Activated CD4-positive, alpha-beta T cell treated with anti-CD3 and anti-CD28 coated beads, Interleukin-2, amount 10 ng/mL, durations not matched to agents 7 days and 5 days (primary cell): ENCODE results near the gene PFKL. TPM values are rescaled to one million over a fixed set of nuclear protein-coding genes. Genes with fewer than 3 reads are reported as not detected.
"Not testable (repeated sequence)": the region's sequence is repeated elsewhere in the genome, so short reads cannot be mapped to it uniquely, and the experiment has no call there.

ENCODE experiments used
- CTCF ChIA-PET: fragments of 350-600 bp; sonication (Branson Sonifier 250); formaldehyde crosslinking; loops from one replicate; lab custom pipeline; 2021; ENCODE audit warnings: antibody characterized with exemption; lab: Charles Lee
- POLR2A ChIA-PET: fragments of 350-600 bp; sonication (Branson Sonifier 250); formaldehyde crosslinking; loops from one replicate; lab custom pipeline; 2021; ENCODE audit warnings: antibody characterized with exemption; lab: Charles Lee
- DNase-seq: peaks from one replicate; pipeline ENCODE4 v3.0.0-alpha.2; 2020
- H3K27ac Mint-ChIP-seq: one replicate; pipeline ENCODE4 v1.8.0; 2021; ENCODE audit warnings: mild to moderate bottlenecking, moderate library complexity, mixed read lengths
- H3K27me3 Mint-ChIP-seq: one replicate; pipeline ENCODE4 v1.8.0; 2021; ENCODE audit warnings: mixed read lengths
- H3K36me3 Mint-ChIP-seq: one replicate; pipeline ENCODE4 v1.8.0; 2021; ENCODE audit warnings: low read depth, mixed read lengths
- H3K4me1 Mint-ChIP-seq: one replicate; pipeline ENCODE4 v1.8.0; 2021; ENCODE audit warnings: mixed read lengths
- H3K4me3 Mint-ChIP-seq: one replicate; pipeline ENCODE4 v1.8.0; 2021; ENCODE audit warnings: mild to moderate bottlenecking, moderate library complexity, mixed read lengths
- H3K9me3 Mint-ChIP-seq: one replicate; pipeline ENCODE4 v1.8.0; 2021; ENCODE audit warnings: mixed read lengths
- total RNA-seq, 2 experiments: library from RNA; stranded (reverse); gene quantifications; one replicate each; pipeline ENCODE4 v1.2.3, GENCODE V29; 2021

The PFKL gene
- total RNA-seq, 2 experiments from 2014 or later: 190 to 210 TPM

DNA sequence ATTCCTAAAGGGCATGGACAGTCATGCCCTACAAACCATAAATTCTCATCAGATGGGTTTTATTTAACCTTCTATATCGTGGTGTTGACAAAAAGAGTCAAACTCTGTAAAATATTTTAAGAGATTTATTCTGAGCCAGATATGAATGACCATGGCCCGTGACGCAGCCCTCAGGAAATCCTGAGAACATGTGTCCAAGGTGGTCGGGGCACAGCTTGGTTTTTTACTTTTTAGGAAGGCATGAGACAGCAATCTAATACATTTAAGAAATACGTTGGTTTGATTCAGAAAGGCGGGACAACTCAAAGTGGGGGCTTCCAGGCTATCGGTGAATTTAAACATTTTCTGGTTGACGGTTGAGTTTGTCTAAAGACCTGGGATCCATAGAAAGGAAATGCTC, 43.1 kb downstream of the PFKL start:
- H3K9me3 Mint-ChIP-seq, DNase-seq, H3K27me3 Mint-ChIP-seq, H3K4me3 Mint-ChIP-seq, H3K27ac Mint-ChIP-seq, POLR2A ChIA-PET, H3K36me3 Mint-ChIP-seq: not testable (repeated sequence)
- H3K4me1 Mint-ChIP-seq: peaks cover 18% of the 10 kb centered on the region
- CTCF ChIA-PET: interaction anchor here (1.6 kb wide), 2 partner anchors 10 to 45 kb away, joined by 5 to 6 read pairs; partner anchors contain the start of gene TRPM2

DNA sequence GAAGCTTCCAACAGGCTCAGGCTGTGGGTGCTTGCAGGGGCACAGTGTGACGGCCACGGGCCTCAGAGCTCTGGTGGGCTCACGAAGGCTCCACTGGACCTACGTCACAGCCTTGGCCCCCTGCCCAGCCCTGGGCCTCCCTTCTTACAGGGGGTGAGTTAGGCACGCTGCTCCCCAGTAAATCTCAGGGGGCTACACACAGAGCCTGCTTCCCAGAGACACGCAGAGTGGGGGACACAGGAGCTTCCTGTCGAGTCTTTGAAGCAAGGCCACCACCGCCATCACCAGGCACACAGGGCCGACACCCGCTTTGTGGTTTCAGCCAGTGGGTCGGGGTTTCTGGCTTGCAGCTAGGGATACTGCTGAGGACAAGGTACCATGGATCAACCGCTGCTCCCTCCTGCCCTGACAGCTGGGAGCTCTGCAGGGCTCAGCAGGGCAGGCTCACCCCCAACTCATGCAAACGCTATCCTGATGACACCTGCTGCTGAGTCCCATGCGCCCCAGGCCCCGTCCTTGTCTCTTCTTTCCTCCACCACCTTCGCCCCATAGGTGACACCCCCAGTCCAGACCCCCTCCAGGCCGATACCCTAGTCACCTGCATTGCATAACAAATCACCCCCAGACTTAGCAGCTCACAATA, 44.8 kb downstream of the PFKL start:
- no peak overlapping the region for H3K4me3 Mint-ChIP-seq
- H3K36me3 Mint-ChIP-seq: no peaks in the 10 kb centered on the region
- H3K27me3 Mint-ChIP-seq: peaks cover 21% of the 10 kb centered on the region
- CTCF ChIA-PET: interaction anchor here (2.0 kb wide), 1 partner anchor 9 kb away, joined by 7 read pairs; the partner anchor contains the start of gene TRPM2
- H3K4me1 Mint-ChIP-seq: peaks cover 17% of the 10 kb centered on the region
- no peaks in the 10 kb centered on the region for H3K9me3 Mint-ChIP-seq
- POLR2A ChIA-PET: no interaction called here
- DNase-seq: no peak
- no peak overlapping the region for H3K27ac Mint-ChIP-seq

DNA sequence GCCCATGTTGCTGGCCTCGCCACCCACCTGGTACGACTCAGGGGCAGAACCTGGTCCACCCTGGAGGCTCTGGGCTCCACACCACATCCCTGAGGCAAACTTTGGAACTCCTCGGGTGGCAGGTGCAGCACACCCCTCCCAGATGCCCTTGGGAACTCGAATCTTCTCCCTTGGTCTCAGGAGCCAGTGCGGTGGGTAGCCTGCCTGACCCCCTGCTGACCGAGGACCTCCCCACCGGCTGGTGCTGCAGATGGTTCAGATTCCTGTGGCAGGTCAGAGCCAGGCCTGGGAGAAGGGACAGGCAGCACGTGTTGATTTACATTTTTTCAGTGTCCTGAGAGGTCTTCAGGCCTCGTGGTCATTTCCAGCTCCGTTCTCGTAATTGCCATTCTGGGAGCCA, 45.6 kb downstream of the PFKL start:
- no peak for DNase-seq
- H3K27me3 Mint-ChIP-seq: peaks cover 21% of the 10 kb centered on the region
- CTCF ChIA-PET: interaction anchor here (2.0 kb wide), 1 partner anchor 8 kb away, joined by 7 read pairs; the partner anchor contains the start of gene TRPM2
- no peaks in the 10 kb centered on the region for H3K9me3 Mint-ChIP-seq
- no peaks in the 10 kb centered on the region for H3K36me3 Mint-ChIP-seq
- no peak overlapping the region for H3K27ac Mint-ChIP-seq
- POLR2A ChIA-PET: no interaction called here
- H3K4me3 Mint-ChIP-seq: no peak overlapping the region
- H3K4me1 Mint-ChIP-seq: peaks cover 8% of the 10 kb centered on the region

- Mint-ChIP-seq H3K36me3 (no peaks in the 10 kb centered on the region), H3K27me3 (peaks cover 24% of the 10 kb centered on the region), H3K4me3 (no peak overlapping the region), H3K27ac (no peak overlapping the region), H3K9me3 (no peaks in the 10 kb centered on the region), H3K4me1 (peaks cover 18% of the 10 kb centered on the region)
- no peak for DNase-seq
- ChIA-PET CTCF (interaction anchor here (0.7 kb wide), 1 partner anchor 756 kb away, joined by 3 read pairs; no protein-coding TSS in a partner anchor), POLR2A (no interaction called here)
Measured at GRCh38 chr21:44347911-44348451, 48.1 kb downstream of the PFKL start.

DNA sequence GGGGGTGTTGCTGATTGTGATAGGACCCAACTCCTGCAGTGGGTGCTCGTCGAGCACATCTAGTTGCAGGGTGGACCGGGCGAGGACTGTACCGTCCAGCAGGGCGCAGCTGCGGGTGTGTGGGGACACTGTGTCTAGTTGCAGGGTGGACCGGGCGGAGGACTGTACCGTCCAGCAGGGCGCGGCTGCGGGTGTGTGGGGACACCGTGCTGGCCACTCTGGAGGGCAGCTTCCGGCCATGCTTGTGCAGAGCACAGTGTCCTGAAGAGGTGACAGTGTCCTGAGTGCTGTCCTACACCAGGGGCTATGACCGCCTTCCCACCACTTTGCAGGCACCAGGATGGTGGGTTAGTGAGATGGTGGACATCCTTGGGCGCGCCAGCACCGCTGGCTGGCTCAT, 49.0 kb downstream of the PFKL start:
- Mint-ChIP-seq H3K4me3 (no peak overlapping the region), H3K27me3 (peaks cover 24% of the 10 kb centered on the region), H3K36me3 (no peaks in the 10 kb centered on the region), H3K27ac (no peak overlapping the region), H3K4me1 (peaks cover 27% of the 10 kb centered on the region), H3K9me3 (no peaks in the 10 kb centered on the region)
- ChIA-PET CTCF (no interaction called here), POLR2A (no interaction called here)
- no peak for DNase-seq

DNA sequence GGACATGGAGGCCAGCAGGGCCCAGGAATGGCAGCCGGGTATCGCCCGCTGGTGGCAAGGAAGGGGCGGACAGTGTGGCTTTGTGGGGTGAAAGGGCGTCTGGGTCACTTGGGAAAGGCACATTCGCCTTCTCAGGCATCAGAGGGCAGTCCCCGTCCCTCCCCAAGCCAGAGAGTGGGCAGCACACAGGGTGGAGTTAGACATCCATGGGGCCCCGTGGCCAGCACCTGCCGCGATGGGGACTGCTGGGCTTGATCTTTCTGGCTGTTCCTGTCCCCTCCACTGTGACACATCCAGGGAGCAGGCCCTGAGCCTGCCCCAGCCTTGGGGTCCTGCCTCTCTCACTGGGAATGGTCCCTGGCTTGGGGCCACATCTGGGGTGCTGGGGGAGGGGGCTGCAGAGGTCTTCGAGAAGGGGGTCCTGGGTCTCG, 49.6 kb downstream of the PFKL start:
- no peak overlapping the region for H3K27ac Mint-ChIP-seq
- no peaks in the 10 kb centered on the region for H3K9me3 Mint-ChIP-seq
- peaks cover 24% of the 10 kb centered on the region for H3K27me3 Mint-ChIP-seq
- H3K36me3 Mint-ChIP-seq: peaks cover under 1% of the 10 kb centered on the region
- CTCF ChIA-PET: no interaction called here
- POLR2A ChIA-PET: no interaction called here
- H3K4me3 Mint-ChIP-seq: no peak overlapping the region
- DNase-seq: no peak
- peaks cover 32% of the 10 kb centered on the region for H3K4me1 Mint-ChIP-seq

GRCh38 chr21:44349847-44350772, 50.3 kb downstream of the PFKL start:
- H3K4me3 Mint-ChIP-seq: no peak overlapping the region
- peaks cover 39% of the 10 kb centered on the region for H3K4me1 Mint-ChIP-seq
- peaks cover 24% of the 10 kb centered on the region for H3K27me3 Mint-ChIP-seq
- H3K9me3 Mint-ChIP-seq: no peaks in the 10 kb centered on the region
- ChIA-PET CTCF (no interaction called here), POLR2A (no interaction called here)
- H3K27ac Mint-ChIP-seq: no peak overlapping the region
- peaks cover 5% of the 10 kb centered on the region for H3K36me3 Mint-ChIP-seq
- no peak for DNase-seq

DNA sequence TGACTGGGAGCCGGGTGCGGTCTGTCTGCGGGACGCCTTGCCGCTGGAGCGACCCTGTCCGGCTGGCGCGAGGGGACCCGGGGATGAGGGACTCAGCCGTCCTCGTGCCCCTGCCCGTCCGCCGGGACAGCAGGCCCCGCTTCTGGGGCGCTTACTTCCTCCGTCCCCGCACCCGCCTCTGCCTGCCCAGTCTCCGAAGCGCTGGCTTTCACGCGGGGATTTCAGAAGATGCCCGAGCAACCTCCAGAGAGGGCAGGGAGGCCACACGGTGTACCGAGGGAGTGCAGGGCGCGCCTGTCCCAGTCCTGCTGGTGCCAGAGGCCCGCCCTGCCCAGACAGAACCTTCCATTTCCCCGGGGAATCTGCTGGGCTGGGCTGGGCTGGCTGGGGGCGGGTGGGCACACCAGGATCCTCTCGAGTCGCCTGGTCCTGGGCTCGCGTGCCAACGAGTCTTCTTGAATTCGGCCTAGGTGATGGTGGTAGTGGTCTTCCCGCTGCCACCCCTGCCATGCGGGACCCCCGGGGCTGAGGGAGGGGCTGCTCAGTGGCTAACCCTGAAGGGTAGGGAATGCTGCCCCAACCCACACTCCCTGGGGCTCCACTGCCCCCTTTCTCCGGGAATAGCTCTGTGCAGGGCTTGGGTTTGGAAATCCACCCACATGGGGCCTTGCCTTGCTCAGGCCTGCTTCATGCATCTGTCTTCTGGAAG, 51.1 kb downstream of the PFKL start:
- Mint-ChIP-seq H3K27me3 (peaks cover 24% of the 10 kb centered on the region), H3K36me3 (peaks cover 11% of the 10 kb centered on the region), H3K27ac (no peak overlapping the region), H3K4me3 (no peak overlapping the region), H3K9me3 (peaks cover 2% of the 10 kb centered on the region), H3K4me1 (peaks cover 46% of the 10 kb centered on the region)
- ChIA-PET CTCF (interaction anchor here (0.7 to 0.9 kb wide), 2 partner anchors 9 kb away, joined by 3 to 4 read pairs; no protein-coding TSS in a partner anchor), POLR2A (no interaction called here)
- no peak for DNase-seq

- no peak for DNase-seq
- H3K4me3 Mint-ChIP-seq: no peak overlapping the region
- POLR2A ChIA-PET: no interaction called here
- H3K27ac Mint-ChIP-seq: no peak overlapping the region
- H3K4me1 Mint-ChIP-seq: peaks cover 53% of the 10 kb centered on the region
- CTCF ChIA-PET: interaction anchor here (0.7 to 0.9 kb wide), 2 partner anchors 9 to 10 kb away, joined by 3 to 4 read pairs; no protein-coding TSS in a partner anchor
- peaks cover 24% of the 10 kb centered on the region for H3K27me3 Mint-ChIP-seq
- H3K9me3 Mint-ChIP-seq: peaks cover 2% of the 10 kb centered on the region
- H3K36me3 Mint-ChIP-seq: peaks cover 17% of the 10 kb centered on the region
Measured at GRCh38 chr21:44351535-44352252, 51.8 kb downstream of the PFKL start.

GRCh38 chr21:44352253-44352860, 52.5 kb downstream of the PFKL start:
- Mint-ChIP-seq H3K9me3 (peaks cover 2% of the 10 kb centered on the region), H3K27ac (peak overlapping the region; percentile 77), H3K4me3 (peak overlapping the region; percentile 73), H3K36me3 (peaks cover 22% of the 10 kb centered on the region), H3K4me1 (peaks cover 57% of the 10 kb centered on the region), H3K27me3 (peaks cover 18% of the 10 kb centered on the region)
- no peak for DNase-seq
- ChIA-PET POLR2A (no interaction called here), CTCF (interaction anchor here (0.9 to 2.1 kb wide), 3 partner anchors 8 to 20 kb away, joined by 3 to 6 read pairs (median 4); no protein-coding TSS in a partner anchor)

DNA sequence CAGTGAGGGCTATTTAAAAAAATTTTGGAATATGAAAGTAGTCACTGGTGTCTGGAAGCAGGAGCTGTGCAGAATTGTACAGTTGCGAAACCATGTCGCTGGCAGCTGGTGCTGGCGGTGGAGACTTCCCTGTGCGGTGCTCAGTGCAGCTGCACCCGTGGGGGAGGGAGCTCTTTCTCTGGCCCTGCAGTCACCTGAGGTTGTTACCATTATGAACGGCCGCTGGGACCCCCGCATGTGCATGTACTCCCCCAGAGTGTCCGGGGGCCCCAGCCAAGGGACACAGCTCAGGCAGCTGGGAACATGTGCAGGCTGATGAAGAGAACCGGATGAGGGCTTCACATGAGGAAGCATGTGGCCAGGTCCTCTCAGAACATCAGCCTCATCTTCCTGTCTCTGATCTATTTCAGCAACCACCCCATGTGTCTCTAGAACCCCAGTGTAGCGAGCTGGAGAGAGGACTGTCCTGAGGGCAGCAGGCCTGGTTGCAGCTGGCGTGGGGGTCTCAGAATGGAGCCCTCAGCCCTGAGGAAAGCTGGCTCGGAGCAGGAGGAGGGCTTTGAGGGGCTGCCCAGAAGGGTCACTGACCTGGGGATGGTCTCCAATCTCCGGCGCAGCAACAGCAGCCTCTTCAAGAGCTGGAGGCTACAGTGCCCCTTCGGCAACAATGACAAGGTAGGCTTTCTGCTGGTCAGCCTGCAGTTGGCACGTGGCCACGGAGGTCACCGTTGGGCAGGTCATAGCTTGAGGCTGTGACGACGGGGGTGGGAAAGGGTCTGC, 53.5 kb downstream of the PFKL start, which contains the start of gene TRPM2:
Gene TRPM2, plus strand, starts transcription at position 431 of the 780 bp plus-strand sequence. Its CDS starts 80 bp downstream, at position 511.
- DNase-seq: peak; percentile 57
- H3K4me1 Mint-ChIP-seq: peaks cover 57% of the 10 kb centered on the region
- ChIA-PET CTCF (interaction anchor here (0.6 to 2.1 kb wide), 6 partner anchors 9 to 491 kb away, joined by 3 to 7 read pairs (median 5); no protein-coding TSS in a partner anchor), POLR2A (no interaction called here)
- peaks cover 14% of the 10 kb centered on the region for H3K27me3 Mint-ChIP-seq
- H3K9me3 Mint-ChIP-seq: peaks cover 2% of the 10 kb centered on the region
- peaks cover 29% of the 10 kb centered on the region for H3K36me3 Mint-ChIP-seq
- H3K27ac Mint-ChIP-seq: peak within 1 kb of the TSS; percentile 88
- peak within 1 kb of the TSS; percentile 73 for H3K4me3 Mint-ChIP-seq
